GM21528 (cell line): Measurements from ENCODE around the gene MBLAC1.

ENCODE experiments used
- ATAC-seq: cut with Tn5 transposase; IDR thresholded peaks from one replicate; pipeline ENCODE4 v1.9.1; 2021; ENCODE audit warnings: mild to moderate bottlenecking, moderate library complexity; ENCODE audit not compliant: unreplicated experiment, low FRiP score

Gene MBLAC1

DNA sequence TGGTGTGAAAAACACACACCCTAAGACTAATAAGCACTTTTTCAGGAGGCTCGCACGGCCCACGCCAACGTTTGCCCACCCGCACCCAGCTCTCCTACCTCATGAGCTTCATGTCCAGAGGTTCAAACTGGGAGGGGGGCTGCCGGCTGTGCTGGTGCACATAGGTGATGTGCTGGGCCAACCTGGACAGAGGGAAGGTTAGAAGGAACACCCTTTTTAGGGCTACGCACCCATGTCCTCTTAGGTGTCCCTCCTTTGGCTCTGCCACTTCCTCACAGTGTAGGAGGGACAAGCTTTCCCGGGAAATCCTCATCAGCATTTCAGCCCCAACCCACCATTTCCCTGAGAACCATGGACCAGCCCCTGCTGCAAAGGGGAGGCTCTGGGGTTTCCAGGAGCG lies 31.5 kb upstream of the MBLAC1 start:
- no peak for ATAC-seq

GRCh38 chr7:100095704-100096103 lies 31.1 kb upstream of the MBLAC1 start:
- no peak for ATAC-seq

- ATAC-seq, result no peak
Observed at GRCh38 chr7:100098913-100099312, 27.9 kb upstream of the MBLAC1 start.

DNA sequence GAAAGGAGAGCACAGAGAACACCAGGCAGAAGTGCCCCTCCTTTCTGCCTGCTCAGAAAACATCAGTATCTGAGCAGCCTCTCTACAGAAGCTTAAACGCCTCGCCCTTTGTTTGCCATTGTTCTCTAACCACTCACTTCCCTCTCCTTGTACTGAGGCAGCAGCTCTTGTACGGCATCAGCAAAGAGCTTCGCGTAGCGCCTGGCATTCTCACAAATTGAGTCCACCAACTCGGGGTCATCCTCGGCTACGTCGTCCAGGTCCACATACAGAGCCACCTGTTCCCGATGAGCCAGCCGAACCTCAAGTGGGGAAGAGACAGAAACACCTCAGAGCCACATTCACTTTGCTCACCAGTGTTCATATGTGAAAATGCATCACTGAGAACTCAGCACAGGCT lies 27.3 kb upstream of the MBLAC1 start:
- no peak for ATAC-seq

GRCh38 chr7:100100420-100101015 lies 26.2 kb upstream of the MBLAC1 start:
- ATAC-seq, result peak; percentile 73

DNA sequence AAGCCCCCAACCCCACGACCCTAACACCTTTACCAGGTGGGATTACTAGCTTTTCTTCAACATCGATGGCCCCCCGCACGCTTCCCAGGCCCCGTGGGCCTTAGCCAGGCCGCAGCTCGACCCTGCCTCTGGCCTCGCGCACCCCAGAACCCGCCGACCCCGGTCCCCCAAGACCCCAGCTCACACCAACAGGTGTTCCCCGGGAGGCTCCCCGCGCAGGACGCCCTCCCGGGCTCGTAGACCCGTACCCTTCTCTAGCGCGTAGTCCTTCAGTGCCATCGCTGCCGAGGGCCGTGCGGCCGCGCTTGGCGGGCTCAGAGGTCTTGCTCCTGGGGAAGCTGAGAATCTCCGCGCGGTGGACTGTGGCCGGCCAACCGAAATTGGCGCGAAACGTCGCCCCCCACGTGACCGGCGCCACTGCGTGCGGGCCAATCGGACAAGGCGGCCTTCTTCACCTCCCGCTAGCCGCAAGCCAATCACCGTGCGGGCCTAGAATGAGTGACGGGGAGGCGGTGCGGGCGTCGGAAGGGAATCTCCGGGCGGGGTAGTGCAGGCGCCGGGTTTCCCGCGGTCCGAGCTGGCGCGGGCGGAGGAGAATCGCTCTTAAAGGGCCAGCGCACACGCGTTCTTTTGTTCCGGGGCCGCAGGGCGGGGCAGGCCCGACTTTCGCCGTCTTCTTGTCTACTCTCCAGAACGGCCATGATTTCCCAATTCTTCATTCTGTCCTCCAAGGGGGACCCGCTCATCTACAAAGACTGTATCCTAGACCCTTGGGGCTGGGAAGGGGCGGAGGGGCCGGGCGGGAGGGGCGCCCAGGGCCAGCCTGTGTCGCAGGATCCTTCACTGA lies 25.5 kb upstream of the MBLAC1 start, which contains the start of the genes AP4M1 and MCM7:
Gene AP4M1, plus strand, starts transcription at position 628 of the 847 bp plus-strand sequence. Its CDS starts 72 bp downstream, at position 700.
Gene MCM7, minus strand, starts transcription at position 382 of the 847 bp plus-strand sequence. Its CDS starts 103 bp downstream, at position 279.
- ATAC-seq, result peak; percentile 80

DNA sequence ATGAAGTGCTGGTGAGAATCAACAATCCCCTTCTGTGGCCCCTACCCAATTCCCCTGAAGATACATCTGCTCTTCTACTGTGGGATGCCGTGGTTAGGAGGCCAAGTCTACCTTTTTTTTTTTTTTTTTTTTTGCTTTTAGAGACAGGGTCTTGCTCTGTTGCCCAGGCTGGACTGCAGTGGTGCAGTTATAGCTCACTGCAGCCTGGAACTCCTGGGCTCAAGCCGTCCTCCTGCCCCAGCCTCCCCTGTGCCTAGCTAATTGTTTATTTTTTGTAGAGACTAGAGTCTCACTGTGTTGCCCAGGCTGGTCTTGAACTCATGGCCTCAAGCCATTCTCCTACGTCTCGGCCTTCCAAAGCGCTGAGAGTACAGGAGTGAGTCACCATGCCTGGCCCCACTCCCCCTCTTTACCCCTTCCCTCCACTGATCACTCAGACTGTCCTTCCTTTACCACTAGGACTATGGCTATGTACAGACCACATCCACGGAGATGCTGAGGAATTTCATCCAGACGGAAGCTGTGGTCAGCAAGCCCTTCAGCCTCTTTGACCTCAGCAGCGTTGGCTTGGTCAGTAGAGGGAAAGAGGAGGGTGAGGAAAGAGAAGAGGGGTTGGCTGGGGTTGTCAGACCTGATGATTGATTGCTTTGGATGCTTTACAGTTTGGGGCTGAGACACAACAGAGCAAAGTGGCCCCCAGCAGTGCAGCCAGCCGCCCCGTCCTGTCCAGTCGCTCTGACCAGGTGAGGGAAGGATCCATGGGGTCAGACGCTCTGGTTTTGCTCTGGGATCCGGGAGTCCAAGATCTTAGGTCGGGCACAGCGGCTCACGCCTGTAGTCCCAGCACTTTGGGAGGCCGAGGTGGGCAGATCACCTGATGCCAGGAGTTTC lies 23.6 kb upstream of the MBLAC1 start:
- no peak for ATAC-seq

- no peak for ATAC-seq
Observed at GRCh38 chr7:100105534-100105933, 21.2 kb upstream of the MBLAC1 start.

GRCh38 chr7:100106633-100107032 lies 20.1 kb upstream of the MBLAC1 start:
- ATAC-seq, result no peak

DNA sequence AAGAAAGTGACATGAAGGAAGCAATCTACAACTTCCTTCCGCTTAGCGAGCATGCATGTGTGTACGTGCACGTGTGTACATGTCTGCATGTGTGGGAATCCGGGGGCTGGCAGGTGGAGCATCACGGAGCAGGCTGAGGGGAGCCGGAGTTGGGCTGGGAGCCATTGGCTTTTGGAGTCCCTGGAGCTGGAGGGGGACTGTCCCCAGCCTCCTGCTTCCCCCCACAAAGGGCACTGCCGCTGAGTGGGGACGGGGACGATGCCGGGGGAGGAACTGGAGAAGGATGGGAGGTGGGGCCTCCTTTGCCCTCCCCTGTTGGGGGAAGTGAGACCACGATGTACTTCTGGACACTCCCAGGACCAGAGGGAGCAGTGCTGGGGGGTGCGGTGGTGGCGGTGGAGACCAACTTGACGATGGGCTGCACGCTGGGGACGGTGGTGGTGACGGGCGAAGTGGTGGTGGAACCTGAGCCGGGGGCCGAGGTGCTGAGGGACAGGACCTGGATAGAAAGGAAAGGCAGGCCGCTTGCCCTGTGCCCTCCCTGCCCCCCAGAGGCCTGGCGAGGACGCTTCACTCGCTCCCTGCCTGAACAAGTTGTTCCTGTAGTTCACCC lies 19.5 kb upstream of the MBLAC1 start:
- ATAC-seq, result no peak

DNA sequence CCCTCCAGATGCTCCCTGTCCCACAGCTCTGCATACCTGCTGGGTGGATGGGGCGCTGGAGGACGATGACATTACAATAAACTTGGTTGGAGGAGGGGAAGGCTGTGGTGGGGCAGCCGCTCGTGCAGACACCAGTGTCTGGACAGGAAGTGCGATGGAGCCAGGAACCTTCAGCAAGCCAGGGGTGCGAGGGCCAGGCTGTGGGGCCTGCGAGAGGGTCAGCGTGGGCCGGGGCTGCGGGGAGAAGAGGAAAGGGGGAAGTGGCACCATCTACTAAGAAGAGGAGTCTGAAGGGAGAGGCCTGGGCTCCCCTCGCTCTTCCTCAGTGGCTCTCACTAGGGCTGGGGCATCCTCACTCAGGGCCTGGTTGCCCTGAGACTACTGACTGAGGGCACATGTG lies 18.9 kb upstream of the MBLAC1 start:
- no peak for ATAC-seq

GRCh38 chr7:100109521-100110163 lies 17.1 kb upstream of the MBLAC1 start:
- ATAC-seq, result no peak

DNA sequence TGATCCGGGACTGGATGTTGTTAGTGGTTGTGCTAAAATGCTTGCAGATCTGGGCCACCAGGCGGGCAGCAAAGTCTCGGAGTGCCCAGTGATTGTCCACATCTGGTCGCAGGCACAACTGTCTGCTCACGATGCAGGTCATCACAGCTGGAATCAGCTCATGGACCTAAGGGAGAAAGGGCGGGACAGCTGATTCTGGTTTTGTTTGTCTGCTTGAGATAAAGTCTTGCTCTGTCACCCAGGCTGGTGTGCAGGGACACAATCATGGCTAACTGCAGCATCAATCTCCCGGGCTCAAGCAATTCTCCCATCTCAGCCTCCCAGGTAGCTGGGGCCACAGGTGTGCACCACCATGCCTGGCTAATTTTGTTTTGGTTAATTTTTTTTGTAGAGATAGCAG lies 15.6 kb upstream of the MBLAC1 start:
- ATAC-seq, result no peak

DNA sequence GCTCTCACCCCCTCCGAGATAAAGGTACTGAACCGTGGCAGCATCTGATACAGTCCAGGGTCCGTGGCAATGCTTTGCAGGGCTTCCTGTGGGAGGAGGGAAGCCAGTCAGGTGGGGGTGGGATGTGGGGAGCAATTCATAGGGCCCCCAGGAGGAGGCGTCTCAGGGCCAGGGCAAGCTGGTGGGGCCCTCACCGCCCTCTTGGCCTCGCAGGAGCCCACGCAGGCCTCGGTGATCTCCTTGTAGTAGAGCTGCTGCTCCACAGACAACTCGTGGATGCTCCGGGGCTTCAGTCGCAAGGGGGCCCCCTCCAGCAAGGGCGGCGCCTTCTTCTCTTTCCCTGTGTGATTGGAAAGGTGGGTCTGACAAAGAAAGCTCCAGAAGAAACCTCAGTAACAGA lies 14.9 kb upstream of the MBLAC1 start:
- ATAC-seq, result no peak

- ATAC-seq, result no peak
Observed at GRCh38 chr7:100115026-100115425, 11.7 kb upstream of the MBLAC1 start.

- ATAC-seq, result no peak
Observed at GRCh38 chr7:100118388-100119071, 8.2 kb upstream of the MBLAC1 start.

DNA sequence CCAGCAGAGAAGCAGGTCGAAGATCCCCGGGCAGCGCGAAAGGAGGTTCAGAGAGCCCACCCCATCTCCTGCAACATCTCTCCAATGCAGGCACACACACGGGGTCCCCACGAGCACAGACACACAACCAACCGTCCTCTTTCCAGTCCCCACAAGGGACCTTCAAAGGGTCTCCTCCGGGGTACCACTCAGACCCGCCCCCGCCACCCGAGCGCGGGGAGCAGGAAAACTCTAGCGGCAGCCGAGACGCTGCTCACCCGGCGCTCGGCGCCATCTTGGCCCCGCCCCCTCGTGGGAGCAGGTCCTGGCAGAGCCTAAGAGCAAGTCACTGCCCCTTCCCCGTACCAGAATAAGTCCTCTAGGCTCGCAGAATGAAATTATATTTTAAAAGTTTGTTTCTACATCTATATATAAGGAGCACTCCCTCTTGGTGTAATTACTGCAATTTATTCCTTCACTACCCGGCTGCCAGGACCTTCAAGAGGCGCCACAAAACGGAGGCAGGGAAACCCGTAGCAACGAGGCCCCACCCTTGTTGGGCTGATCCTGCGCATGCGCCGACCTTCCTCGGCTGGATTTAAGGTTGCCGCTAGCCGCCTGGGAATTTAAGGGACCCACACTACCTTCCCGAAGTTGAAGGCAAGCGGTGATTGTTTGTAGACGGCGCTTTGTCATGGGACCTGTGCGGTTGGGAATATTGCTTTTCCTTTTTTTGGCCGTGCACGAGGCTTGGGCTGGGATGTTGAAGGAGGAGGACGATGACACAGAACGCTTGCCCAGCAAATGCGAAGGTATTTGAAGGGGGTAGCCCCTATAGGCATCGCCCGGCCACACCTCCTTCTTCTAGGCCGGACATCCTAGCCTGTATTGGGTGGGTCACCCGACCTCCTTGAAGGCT lies 7.4 kb upstream of the MBLAC1 start, which contains the start of the genes CNPY4 and TAF6:
Gene CNPY4, plus strand, starts transcription at position 563 of the 898 bp plus-strand sequence. Its CDS starts 111 bp downstream, at position 674.
Gene TAF6, minus strand, starts transcription at position 287 of the 898 bp plus-strand sequence. CDS start 5,149 bp downstream, outside the sequence.
- ATAC-seq, result peak; percentile 74
